ENCODE results near the gene CNTNAP2. TPM values are rescaled to one million over a fixed set of nuclear protein-coding genes. Genes with fewer than 3 reads are reported as not detected.

Gene CNTNAP2
- total and polyA plus RNA-seq, 2 of the 8 experiments (the other 6 are each of a cell fraction or from before 2014, with no cell fraction given), result 27.9 to 71.0 TPM

- DNase-seq (ENCODE audit: low read depth in 1 of 2, low spot score in 2 of 2) (no peak), FAIRE-seq (no peak)
- no peak overlapping the region for H3K9ac ChIP-seq (replicated peaks in 1 of 4; ENCODE audit: extremely low read depth in 1 of 4, low read depth in 3 of 4, low read length in 3 of 4)
- no peak overlapping the region for H3K18ac ChIP-seq (ENCODE audit: extremely low read depth, low read length)
- H4K8ac ChIP-seq (ENCODE audit: extremely low read depth, insufficient read depth, low read length), result no peak overlapping the region
- no peak overlapping the region for H2BK20ac ChIP-seq (ENCODE audit: low read length)
- H3K79me2 ChIP-seq (ENCODE audit: control insufficient read depth in 1 of 2, insufficient read depth in 2 of 2, low read length in 2 of 2), result no peaks in the 10 kb centered on the region
- TF ChIP-seq JUN (IDR thresholded peaks at IDR 0.05; ENCODE audit: low read depth, low read length) (no peak), RFX5 (IDR thresholded peaks at IDR 0.05; ENCODE audit: borderline replicate concordance, low read depth, low read length) (no peak), KDM1A (IDR thresholded peaks at IDR 0.05; ENCODE audit: borderline replicate concordance, low read length) (no peak)
- ChIA-PET CTCF (ENCODE audit: partially characterized antibody) (interaction anchor here (0.6 to 1.4 kb wide), 7 partner anchors 9 to 483 kb away, joined by 3 to 4 read pairs (median 4); no protein-coding TSS in a partner anchor), POLR2A (ENCODE audit: partially characterized antibody) (no interaction called here)
- H3K23ac ChIP-seq (ENCODE audit: insufficient read length), result no peak overlapping the region
- H4K91ac ChIP-seq (replicated peaks; ENCODE audit: insufficient read length, low read length), result no peak overlapping the region
- no peaks in the 10 kb centered on the region for H4K20me1 ChIP-seq (replicated peaks in 1 of 2; ENCODE audit: control insufficient read depth in 1 of 2, insufficient read depth in 2 of 2, low read length in 2 of 2)
- H2AK5ac ChIP-seq (ENCODE audit: low read depth, low read length), result no peak overlapping the region
- 80% methylated on average over 5 of the region's 5 CpGs; no CpG with 5 or more reads in 1 of the 2 experiments for whole genome bisulfite sequencing, 2 experiments (ENCODE audit: extremely low coverage in 1 of 2, insufficient coverage in 1 of 2, insufficient read length in 1 of 2, insufficient replicate concordance in 2 of 2, low coverage in 1 of 2, low lambda C conversion rate in 2 of 2, missing lambda C conversion rate in 1 of 2)
- H3K4me2 ChIP-seq (ENCODE audit: insufficient read depth in 1 of 2, low read depth in 2 of 2, low read length in 2 of 2), result no peak overlapping the region
- no peak overlapping the region for H2BK12ac ChIP-seq (ENCODE audit: low read depth, low read length)
- no peak overlapping the region for H3K4me3 ChIP-seq (ENCODE audit: extremely low read depth in 1 of 4, insufficient read depth in 2 of 4, low read depth in 3 of 4, low read length in 4 of 4)
- no peak overlapping the region for H2AFZ ChIP-seq (ENCODE audit: low read length)
- H3K27ac ChIP-seq (ENCODE audit: low read depth, low read length), result no peak overlapping the region
- no peaks in the 10 kb centered on the region for H3K23me2 ChIP-seq (ENCODE audit: low read depth, low read length)
- H2BK120ac ChIP-seq (replicated peaks; ENCODE audit: low read depth, low read length), result no peak overlapping the region
- no peak overlapping the region for H2BK5ac ChIP-seq (ENCODE audit: low read depth, low read length)
- no peak overlapping the region for H2BK15ac ChIP-seq (ENCODE audit: low read length)
- H3K9me3 ChIP-seq (ENCODE audit: insufficient read depth in 2 of 2, low read depth in 1 of 2, low read length in 1 of 2), result no peaks in the 10 kb centered on the region
- no peak overlapping the region for H3K56ac ChIP-seq (replicated peaks; ENCODE audit: insufficient read length, low read depth, low read length)
- no peak overlapping the region for H3K4ac ChIP-seq (replicated peaks; ENCODE audit: insufficient read length, low read depth, low read length)
- no peaks in the 10 kb centered on the region for H3K79me1 ChIP-seq (ENCODE audit: low read depth, low read length)
- H4K5ac ChIP-seq (ENCODE audit: insufficient read length, low read depth, low read length), result no peak overlapping the region
- H3K4me1 ChIP-seq (replicated peaks in 1 of 4; ENCODE audit: control insufficient read depth in 3 of 4, insufficient read depth in 4 of 4, low read length in 3 of 4), result peaks cover 0 to 5% (median 0%) of the 10 kb centered on the region in 4 experiments; a peak in 2 of 7 replicates
- H3K27me3 ChIP-seq (replicated peaks in 1 of 4; ENCODE audit: control insufficient read depth in 3 of 4, extremely low read depth in 1 of 4, insufficient read depth in 3 of 4, low read length in 3 of 4), result no peaks in the 10 kb centered on the region
- no peak overlapping the region for H3K14ac ChIP-seq (ENCODE audit: insufficient read length)
- no peaks in the 10 kb centered on the region for H3K36me3 ChIP-seq (ENCODE audit: control insufficient read depth in 2 of 4, insufficient read depth in 4 of 4, low read length in 3 of 4)
Measured at GRCh38 chr7:148116195-148116594, 1999.6 kb downstream of the CNTNAP2 start.
